Testis (tissue), 3 donors: ENCODE results near the gene POLR2B. TPM values are rescaled to one million over a fixed set of nuclear protein-coding genes. Genes with fewer than 3 reads are reported as not detected.

Experiments used
- DNase-seq: peaks from one replicate; pipeline ENCODE4 v3.0.0-alpha.2; 2019
- H3K27ac ChIP-seq, 2 donors: fragments of 200-600 bp; sonication (generic); one replicate each; pipeline ENCODE4 v1.5.1; 2019
- H3K27me3 ChIP-seq: fragments of 200-600 bp; sonication (generic); one replicate; pipeline ENCODE4 v1.5.1; 2019
- H3K36me3 ChIP-seq: fragments of 200-600 bp; sonication (generic); one replicate; pipeline ENCODE4 v1.5.1; 2017; ENCODE audit warnings: low read depth; ENCODE audit errors: missing control alignments
- H3K4me1 ChIP-seq: fragments of 200-600 bp; sonication (generic); one replicate; pipeline ENCODE4 v1.5.1; 2019
- H3K4me3 ChIP-seq, 2 donors: fragments of 200-600 bp; sonication (generic); one replicate each; pipeline ENCODE4 v1.5.1; 2017 to 2019
- H3K9me3 ChIP-seq: fragments of 200-600 bp; sonication (generic); one replicate; pipeline ENCODE4 v1.5.1; 2017
- CTCF ChIP-seq, 3 experiments: fragments of 450-650 bp in 2 of 3; fragments of 200-600 bp in 1 of 3; sonication (generic) in 1 of 3; IDR thresholded peaks; one replicate each; pipeline ENCODE4 v1.5.1; 2016 to 2019; ENCODE audit warnings: antibody characterized with exemption in 3 of 3, mild to moderate bottlenecking in 2 of 3, moderate library complexity in 1 of 3
- POLR2A ChIP-seq: fragments of 450-650 bp; IDR thresholded peaks from one replicate; pipeline ENCODE4 v1.6.1; 2017; ENCODE audit warnings: antibody characterized with exemption, mild to moderate bottlenecking, moderate library complexity
- WGBS, 2 donors: methylation state at CpG; one replicate each; pipeline ENCODE4 v1.1.5; 2018; 5-methylcytosine and 5-hydroxymethylcytosine counted together
- intact Hi-C: fragments of 100-400 bp; cut with DNase I; formaldehyde crosslinking; loops from one replicate; pipeline ENCODE4 v1.15.1; 2023; ENCODE audit warnings: low total_unique reads
- polyA plus RNA-seq: library from polyadenylated mRNA; stranded (reverse); fragments of 350-450 nt; fragmentation: Illumina TruSeq; extraction: RNeasy Lipid Tissue Mini Kit (QIAGEN cat#74804); gene quantifications from one replicate; pipeline ENCODE4 v1.2.3, GENCODE V29; 2014; ENCODE audit warnings: low read depth, low replicate concordance; ENCODE audit not compliant: insufficient read depth
- total RNA-seq, 2 donors: library from RNA; depleted of rRNA; stranded (reverse); fragments of >200 nt; gene quantifications; one replicate each; pipeline ENCODE4 v1.2.3, GENCODE V29; 2016

Gene POLR2B
- total and polyA plus RNA-seq, 3 donors from 2014 or later = 81.8 to 104 (median 81.8) TPM

DNA sequence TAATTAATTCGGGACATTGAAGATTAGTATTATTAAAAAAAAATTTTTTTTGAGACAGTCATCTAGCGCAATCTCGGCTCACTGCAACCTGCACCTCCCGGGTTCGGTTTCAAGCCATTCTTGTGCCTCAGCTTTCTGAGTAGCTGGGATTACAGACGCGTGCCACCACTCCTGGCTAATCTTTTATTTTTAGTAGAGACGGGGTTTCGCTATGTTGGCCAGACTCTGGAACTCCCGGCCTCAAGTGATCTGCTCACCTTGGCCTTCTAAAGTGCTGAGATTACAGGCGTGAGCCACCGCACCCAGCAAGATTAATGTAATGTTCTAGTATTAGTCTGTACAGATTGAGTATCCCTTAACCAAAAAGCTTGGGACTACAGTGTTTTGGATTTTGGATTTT is 38.3 kb upstream of the POLR2B start:
- H3K36me3 ChIP-seq = no peaks in the 10 kb centered on the region
- intact Hi-C loops = no loop called here
- DNase-seq = no peak
- H3K4me1 ChIP-seq = no peaks in the 10 kb centered on the region
- no peak for TF ChIP-seq CTCF (IDR thresholded peaks at IDR 0.05)
- TF ChIP-seq POLR2A = no peak
- H3K9me3 ChIP-seq = no peaks in the 10 kb centered on the region
- H3K27ac ChIP-seq = no peak overlapping the region
- WGBS, 2 donors = 88 to 91% methylated on average over 12 of the region's 12 CpGs
- H3K27me3 ChIP-seq = no peaks in the 10 kb centered on the region
- no peak overlapping the region for H3K4me3 ChIP-seq

- H3K36me3 ChIP-seq = no peaks in the 10 kb centered on the region
- no peak for TF ChIP-seq CTCF (IDR thresholded peaks at IDR 0.05)
- no peak for TF ChIP-seq POLR2A
- no peak overlapping the region for H3K4me3 ChIP-seq
- DNase-seq = no peak
- no peaks in the 10 kb centered on the region for H3K27me3 ChIP-seq
- no peaks in the 10 kb centered on the region for H3K4me1 ChIP-seq
- H3K9me3 ChIP-seq = no peaks in the 10 kb centered on the region
- intact Hi-C loops = no loop called here
- H3K27ac ChIP-seq = no peak overlapping the region
These were observed 37.7 kb upstream of the POLR2B start for GRCh38 chr4:56940971-56941370.

DNA sequence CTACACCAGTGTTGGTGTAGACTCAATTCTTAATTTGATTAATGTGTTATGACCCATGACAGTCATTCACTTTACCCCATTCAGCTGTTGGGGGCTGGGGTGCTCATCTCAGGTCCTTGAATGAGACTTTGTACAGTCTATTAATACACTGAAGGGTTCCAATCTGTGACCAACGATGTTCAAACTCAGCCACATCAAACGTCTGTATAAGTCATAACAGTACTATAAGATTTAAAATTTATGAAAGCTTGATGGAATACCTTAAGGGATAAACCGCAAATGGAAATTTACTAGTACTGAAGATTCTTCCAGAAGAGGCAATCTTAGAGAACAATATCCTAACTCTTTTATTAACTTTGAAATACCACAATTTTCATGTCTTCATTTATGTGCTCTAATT is 37.3 kb upstream of the POLR2B start:
- TF ChIP-seq POLR2A = no peak
- TF ChIP-seq CTCF (IDR thresholded peaks at IDR 0.05) = no peak
- intact Hi-C loops = no loop called here
- 72 to 78% methylated on average over 3 of the region's 3 CpGs for WGBS, 2 donors

GRCh38 chr4:56953680-56954520 is 24.8 kb upstream of the POLR2B start:
- intact Hi-C loops = no loop called here
- 85 to 88% methylated on average over 9 of the region's 9 CpGs for WGBS, 2 donors
- no peak overlapping the region for H3K27ac ChIP-seq

More for the DNA sequence above, 37.3 kb upstream of the POLR2B start:
- H3K4me3 ChIP-seq = no peak overlapping the region
- no peak for DNase-seq
- H3K27ac ChIP-seq = no peak overlapping the region
- no peaks in the 10 kb centered on the region for H3K36me3 ChIP-seq
- H3K9me3 ChIP-seq = no peaks in the 10 kb centered on the region
- H3K27me3 ChIP-seq = no peaks in the 10 kb centered on the region
- no peaks in the 10 kb centered on the region for H3K4me1 ChIP-seq

More at GRCh38 chr4:56953680-56954520, 24.8 kb upstream of the POLR2B start:
- H3K4me1 ChIP-seq = no peaks in the 10 kb centered on the region
- TF ChIP-seq POLR2A (no peak), CTCF (IDR thresholded peaks at IDR 0.05) (no peak)
- no peaks in the 10 kb centered on the region for H3K9me3 ChIP-seq
- no peaks in the 10 kb centered on the region for H3K36me3 ChIP-seq
- no peaks in the 10 kb centered on the region for H3K27me3 ChIP-seq
- H3K4me3 ChIP-seq = no peak overlapping the region
- no peak for DNase-seq
